GM12878 (cell line): ENCODE results near the gene MRC2.
"Not testable (repeated sequence)": the region's sequence is repeated elsewhere in the genome, so short reads cannot be mapped to it uniquely, and the experiment has no call there.

ENCODE experiments used
- CTCF ChIP-seq, 3 experiments: IDR thresholded peaks in 2 of 3; conservative IDR thresholded peaks in 1 of 3; 2 replicates each; pipeline ENCODE4 v1.5.1; 2011; ENCODE audit warnings: low read depth in 3 of 3, low read length in 3 of 3, mild to moderate bottlenecking in 3 of 3, control low read depth in 2 of 3, moderate library complexity in 2 of 3, inconsistent platforms in 1 of 3, mixed read lengths in 1 of 3; ENCODE audit not compliant: control insufficient read depth in 2 of 3, insufficient read depth in 1 of 3; ENCODE audit errors: extremely low read depth in 1 of 3
- FOXM1 ChIP-seq: IDR thresholded peaks from 2 replicates; pipeline ENCODE4 v1.6.1; 2012; ENCODE audit warnings: low read depth, mild to moderate bottlenecking, inconsistent platforms, low read length, moderate library complexity
- JUND ChIP-seq: IDR thresholded peaks from 2 replicates; pipeline ENCODE4 v1.6.1; 2012; ENCODE audit warnings: low read depth, mild to moderate bottlenecking, low read length, improper control_type of control experiment, moderate library complexity
- NR2C2 ChIP-seq: IDR thresholded peaks from 2 replicates; pipeline ENCODE4 v1.6.1; 2011; ENCODE audit warnings: borderline replicate concordance, low read depth; ENCODE audit not compliant: control insufficient read depth, insufficient read length
- POLR2AphosphoS5 ChIP-seq: IDR thresholded peaks from 2 replicates; pipeline ENCODE4 v1.6.1; 2011; ENCODE audit warnings: mild to moderate bottlenecking, low read length, inconsistent platforms
- RAD21 ChIP-seq: IDR thresholded peaks from 2 replicates; pipeline ENCODE4 v1.6.1; 2011; ENCODE audit warnings: mild to moderate bottlenecking, low read depth, low read length, moderate library complexity; ENCODE audit not compliant: insufficient read depth
- RCOR1 ChIP-seq: conservative IDR thresholded peaks from 2 replicates; pipeline ENCODE4 v1.6.1; 2012; ENCODE audit warnings: low read depth, low read length, improper control_type of control experiment
- ZNF207 ChIP-seq: fragments of 450-650 bp; IDR thresholded peaks from 2 replicates; pipeline ENCODE4 v1.6.1; 2014; ENCODE audit warnings: antibody characterized with exemption, mild to moderate bottlenecking, borderline replicate concordance
- ZZZ3 ChIP-seq: IDR thresholded peaks from 2 replicates; pipeline ENCODE4 v1.6.1; 2011; ENCODE audit warnings: low read depth; ENCODE audit not compliant: control insufficient read depth, insufficient read length
- TF ChIP-seq, protein P1 (sequence below): IDR thresholded peaks from 2 replicates; pipeline ENCODE4 v1.6.1; 2012; ENCODE audit warnings: mild to moderate bottlenecking, low read depth, low read length

GRCh38 chr17:62613095-62613494, 14.4 kb upstream of the MRC2 start:
- TF ChIP-seq JUND; POLR2AphosphoS5; CTCF (IDR thresholded peaks at IDR 0.05 in 2 of 3, conservative IDR thresholded peaks at IDR 0.05 in 1 of 3; ENCODE audit: control insufficient read depth in 2 of 3, extremely low read depth in 1 of 3, insufficient read depth in 1 of 3, low read depth in 3 of 3, low read length in 3 of 3); NR2C2; ZZZ3; FOXM1; RAD21; ZNF207; RCOR1: not testable (repeated sequence)
- TF ChIP-seq, protein P1, sequence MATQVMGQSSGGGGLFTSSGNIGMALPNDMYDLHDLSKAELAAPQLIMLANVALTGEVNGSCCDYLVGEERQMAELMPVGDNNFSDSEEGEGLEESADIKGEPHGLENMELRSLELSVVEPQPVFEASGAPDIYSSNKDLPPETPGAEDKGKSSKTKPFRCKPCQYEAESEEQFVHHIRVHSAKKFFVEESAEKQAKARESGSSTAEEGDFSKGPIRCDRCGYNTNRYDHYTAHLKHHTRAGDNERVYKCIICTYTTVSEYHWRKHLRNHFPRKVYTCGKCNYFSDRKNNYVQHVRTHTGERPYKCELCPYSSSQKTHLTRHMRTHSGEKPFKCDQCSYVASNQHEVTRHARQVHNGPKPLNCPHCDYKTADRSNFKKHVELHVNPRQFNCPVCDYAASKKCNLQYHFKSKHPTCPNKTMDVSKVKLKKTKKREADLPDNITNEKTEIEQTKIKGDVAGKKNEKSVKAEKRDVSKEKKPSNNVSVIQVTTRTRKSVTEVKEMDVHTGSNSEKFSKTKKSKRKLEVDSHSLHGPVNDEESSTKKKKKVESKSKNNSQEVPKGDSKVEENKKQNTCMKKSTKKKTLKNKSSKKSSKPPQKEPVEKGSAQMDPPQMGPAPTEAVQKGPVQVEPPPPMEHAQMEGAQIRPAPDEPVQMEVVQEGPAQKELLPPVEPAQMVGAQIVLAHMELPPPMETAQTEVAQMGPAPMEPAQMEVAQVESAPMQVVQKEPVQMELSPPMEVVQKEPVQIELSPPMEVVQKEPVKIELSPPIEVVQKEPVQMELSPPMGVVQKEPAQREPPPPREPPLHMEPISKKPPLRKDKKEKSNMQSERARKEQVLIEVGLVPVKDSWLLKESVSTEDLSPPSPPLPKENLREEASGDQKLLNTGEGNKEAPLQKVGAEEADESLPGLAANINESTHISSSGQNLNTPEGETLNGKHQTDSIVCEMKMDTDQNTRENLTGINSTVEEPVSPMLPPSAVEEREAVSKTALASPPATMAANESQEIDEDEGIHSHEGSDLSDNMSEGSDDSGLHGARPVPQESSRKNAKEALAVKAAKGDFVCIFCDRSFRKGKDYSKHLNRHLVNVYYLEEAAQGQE = not testable (repeated sequence)
